HL-60/S4 treated with phorbol 12-myristate 13-acetate at 8.2 ng/mL for 4 days and 3 days (cell line): ENCODE results near the gene MRPS2.

Experiments used
- in situ Hi-C: fragments of 300-500 bp; cut with MboI; formaldehyde crosslinking; loops from 2 replicates; pipeline ENCODE4 v1.15.0; 2022; ENCODE audit warnings: low sequenced_read_pairs

The MRPS2 gene

GRCh38 chr9:135480071-135480939 lies 20.2 kb upstream of the MRPS2 start:
- in situ Hi-C loops = no loop called here

DNA sequence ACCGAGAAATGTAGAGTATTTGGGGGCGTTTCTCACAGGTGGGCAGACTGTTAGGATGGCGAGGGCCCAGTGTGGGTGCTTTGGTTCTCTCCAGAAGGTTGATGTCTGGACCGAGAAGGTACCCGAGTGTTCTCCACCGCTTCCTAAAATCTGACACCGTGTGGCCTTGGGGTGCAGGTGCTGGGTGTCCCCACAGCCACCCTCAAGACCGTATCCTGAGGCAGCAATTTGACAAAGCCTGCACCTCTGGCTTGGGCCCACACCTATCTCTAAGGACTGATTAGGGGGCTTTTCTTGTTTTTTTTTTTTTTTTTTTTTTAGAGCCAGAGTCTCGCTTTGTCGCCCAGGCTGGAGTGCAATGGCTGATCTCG lies 19.6 kb upstream of the MRPS2 start:
- in situ Hi-C loops = no loop called here

DNA sequence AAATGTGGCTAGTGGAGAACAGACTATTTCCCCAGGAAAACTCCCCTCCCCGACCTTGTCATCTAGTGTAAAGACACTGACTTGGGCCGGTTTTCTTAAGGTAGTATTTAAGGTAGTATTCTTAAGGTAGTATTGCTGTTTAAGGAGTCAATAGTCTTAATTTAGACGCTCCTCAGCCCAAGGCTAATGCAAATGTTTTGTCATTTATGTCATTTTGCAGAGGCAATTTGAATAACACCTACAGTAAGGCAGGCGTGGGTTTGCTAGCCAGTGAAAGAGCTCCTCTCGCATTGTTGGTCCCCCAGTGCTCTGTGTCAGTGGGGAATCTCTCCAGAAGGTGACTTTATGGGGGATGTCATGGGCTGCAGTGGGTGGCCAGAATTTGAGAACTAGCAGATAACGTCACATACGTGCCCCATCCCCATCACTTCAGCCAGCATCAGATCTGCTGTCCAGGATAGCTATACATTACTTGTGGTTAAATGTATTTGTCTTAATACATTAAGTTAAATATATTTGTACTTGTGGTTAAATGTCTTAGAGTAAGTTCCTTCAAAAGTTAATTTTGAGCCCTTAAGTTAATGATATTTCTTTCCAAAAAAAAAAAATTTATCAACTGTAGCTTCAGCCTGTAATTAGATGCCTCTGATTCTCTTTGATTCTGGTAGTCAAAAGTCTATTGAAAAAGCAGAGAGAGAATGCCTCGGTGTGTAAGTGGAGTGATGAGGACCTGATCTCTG lies 18.3 kb upstream of the MRPS2 start:
- in situ Hi-C loops = no loop called here

- in situ Hi-C loops = no loop called here
Observed at GRCh38 chr9:135484460-135485277, 15.8 kb upstream of the MRPS2 start.

GRCh38 chr9:135485385-135485784 lies 15.1 kb upstream of the MRPS2 start:
- in situ Hi-C loops = no loop called here

- in situ Hi-C loops = no loop called here
Observed at GRCh38 chr9:135485832-135486231, 14.7 kb upstream of the MRPS2 start.

GRCh38 chr9:135486267-135487065 lies 14.0 kb upstream of the MRPS2 start:
- in situ Hi-C loops = no loop called here

- in situ Hi-C loops = no loop called here
Observed at GRCh38 chr9:135487281-135488012, 13.0 kb upstream of the MRPS2 start.

DNA sequence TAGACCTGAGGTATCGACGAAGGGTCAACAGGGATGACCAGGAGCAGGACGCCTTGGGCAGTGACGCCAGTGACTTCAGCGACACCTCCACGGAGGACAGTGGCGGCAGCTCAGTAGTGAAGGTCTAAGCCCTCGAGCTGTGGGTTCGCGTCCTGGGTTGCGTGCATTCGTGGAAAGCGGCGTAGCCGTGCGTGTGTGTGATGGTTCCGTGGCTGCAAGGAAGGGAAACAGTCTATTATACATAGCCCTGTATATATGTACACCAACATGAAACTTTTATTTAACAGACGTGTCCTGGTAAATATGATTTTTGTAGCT lies 12.5 kb upstream of the MRPS2 start:
- in situ Hi-C loops = no loop called here

DNA sequence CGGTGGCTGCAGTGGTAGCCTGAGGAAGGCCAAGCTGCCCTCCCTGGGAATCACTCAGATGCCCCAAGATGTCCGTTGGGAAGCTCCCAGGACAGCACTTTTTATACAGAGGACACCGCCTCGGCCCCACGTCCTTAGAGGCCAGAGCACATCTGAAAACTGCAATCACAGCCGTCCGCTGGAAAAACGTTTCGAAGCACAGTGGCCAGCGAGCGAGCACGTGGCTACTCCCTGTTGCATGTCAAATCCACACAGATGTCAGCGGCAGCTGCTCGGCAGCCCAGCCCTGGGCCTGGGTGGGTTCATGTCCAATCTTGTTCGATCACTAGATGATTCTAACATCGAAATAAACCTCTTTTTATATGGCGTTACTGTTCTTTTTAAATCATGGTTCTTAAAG lies 12.0 kb upstream of the MRPS2 start:
- in situ Hi-C loops = no loop called here

- in situ Hi-C loops = no loop called here
Observed at GRCh38 chr9:135489188-135489906, 11.1 kb upstream of the MRPS2 start.

- in situ Hi-C loops = no loop called here
Observed at GRCh38 chr9:135490166-135490870, 10.2 kb upstream of the MRPS2 start.

- in situ Hi-C loops = no loop called here
Observed at GRCh38 chr9:135490980-135491464, 9.5 kb upstream of the MRPS2 start.

DNA sequence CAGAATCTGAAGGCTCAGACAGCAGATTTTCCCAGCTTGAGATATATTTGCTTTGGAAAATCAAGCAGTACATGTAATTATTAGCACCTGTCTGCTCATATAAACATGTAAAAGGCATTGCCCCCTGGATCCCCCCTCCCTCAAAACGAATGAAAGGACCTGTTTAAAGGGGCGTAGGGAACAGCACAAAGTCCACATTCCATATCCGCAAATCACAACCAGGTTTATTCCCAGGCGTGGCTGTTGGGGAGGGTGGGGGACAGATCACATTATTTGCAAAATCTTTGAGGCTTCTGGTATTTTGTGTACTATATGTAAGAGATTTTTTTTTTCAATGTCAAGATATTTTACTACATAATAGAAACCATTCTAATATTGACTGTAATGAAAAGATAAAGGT lies 8.7 kb upstream of the MRPS2 start:
- in situ Hi-C loops = no loop called here

GRCh38 chr9:135492886-135493669 lies 7.4 kb upstream of the MRPS2 start:
- in situ Hi-C loops = no loop called here

- in situ Hi-C loops = no loop called here
Observed at GRCh38 chr9:135494791-135495559, 5.5 kb upstream of the MRPS2 start.
